GM12878 (cell line): Measurements from ENCODE around the gene SIRT5. TPM values are rescaled to one million over a fixed set of nuclear protein-coding genes. Genes with fewer than 3 reads are reported as not detected.

Experiments
- CHD4 ChIP-seq: fragments of 200-600 bp; sonication (generic); IDR thresholded peaks from 2 replicates; pipeline ENCODE4 v1.6.1; 2016; ENCODE audit warnings: mild to moderate bottlenecking
- IRF5 ChIP-seq: fragments of 450-650 bp; IDR thresholded peaks from 2 replicates; pipeline ENCODE4 v1.6.1; 2017; ENCODE audit warnings: borderline replicate concordance
- KLF5 ChIP-seq: fragments of 450-650 bp; IDR thresholded peaks from 2 replicates; pipeline ENCODE4 v1.6.1; 2014; ENCODE audit warnings: mild to moderate bottlenecking; ENCODE audit not compliant: partially characterized antibody
- LARP7 ChIP-seq: fragments of 450-650 bp; IDR thresholded peaks from 2 replicates; pipeline ENCODE4 v1.6.1; 2017; ENCODE audit warnings: mild to moderate bottlenecking
- MEF2A ChIP-seq: IDR thresholded peaks from 2 replicates; pipeline ENCODE4 v1.6.1; 2011; ENCODE audit warnings: low read depth, mild to moderate bottlenecking, low read length, moderate library complexity; ENCODE audit not compliant: insufficient read depth
- MEF2B ChIP-seq: fragments of 450-650 bp; IDR thresholded peaks from 2 replicates; pipeline ENCODE4 v1.6.1; 2018; ENCODE audit warnings: mild to moderate bottlenecking, moderate library complexity; ENCODE audit not compliant: partially characterized antibody, poor library complexity, severe bottlenecking
- MTA2 ChIP-seq: fragments of 450-650 bp; IDR thresholded peaks from 2 replicates; pipeline ENCODE4 v1.6.1; 2016; ENCODE audit warnings: low read depth, mild to moderate bottlenecking, moderate library complexity
- MXI1 ChIP-seq: fragments of 150-350 bp; IDR thresholded peaks from 2 replicates; pipeline ENCODE4 v1.6.1; 2011; ENCODE audit warnings: low read depth, mild to moderate bottlenecking, inconsistent platforms, low read length, improper control_type of control experiment
- NFYA ChIP-seq: IDR thresholded peaks from 2 replicates; pipeline ENCODE4 v1.6.1; 2011; ENCODE audit warnings: low read depth, mild to moderate bottlenecking, low read length, improper control_type of control experiment, borderline replicate concordance
- NR2C1 ChIP-seq: fragments of 450-650 bp; IDR thresholded peaks from 2 replicates; pipeline ENCODE4 v1.6.1; 2017; ENCODE audit warnings: antibody characterized with exemption, mild to moderate bottlenecking, moderate library complexity
- POLR2AphosphoS5 ChIP-seq: IDR thresholded peaks from 2 replicates; pipeline ENCODE4 v1.6.1; 2011; ENCODE audit warnings: mild to moderate bottlenecking, low read length, inconsistent platforms
- RB1 ChIP-seq: fragments of 450-650 bp; formaldehyde crosslinking; IDR thresholded peaks from 2 replicates; pipeline ENCODE4 v1.6.1; 2017; ENCODE audit warnings: mild to moderate bottlenecking, borderline replicate concordance
- REST ChIP-seq: IDR thresholded peaks from 2 replicates; pipeline ENCODE4 v1.6.1; 2012; ENCODE audit warnings: mild to moderate bottlenecking, low read depth, low read length
- RUNX3 ChIP-seq: IDR thresholded peaks from 2 replicates; pipeline ENCODE4 v1.6.1; 2012; ENCODE audit warnings: low read length, inconsistent platforms
- SP1 ChIP-seq: IDR thresholded peaks from one replicate; pipeline ENCODE4 v1.6.1; 2011; ENCODE audit warnings: low read depth, low read length
- SPI1 ChIP-seq: IDR thresholded peaks from 2 replicates; pipeline ENCODE4 v1.6.1; 2011; ENCODE audit warnings: low read depth, mild to moderate bottlenecking, low read length, moderate library complexity, borderline replicate concordance; ENCODE audit not compliant: insufficient read depth
- SUZ12 ChIP-seq: fragments of 200-600 bp; sonication (generic); IDR thresholded peaks from one replicate; pipeline ENCODE4 v1.6.1; 2018; ENCODE audit warnings: antibody characterized with exemption, mild to moderate bottlenecking; ENCODE audit not compliant: unreplicated experiment
- TCF12 ChIP-seq: IDR thresholded peaks from 2 replicates; pipeline ENCODE4 v1.6.1; 2011; ENCODE audit warnings: low read depth, mild to moderate bottlenecking, low read length
- YBX1 ChIP-seq: fragments of 450-650 bp; IDR thresholded peaks from 2 replicates; pipeline ENCODE4 v1.6.1; 2016; ENCODE audit warnings: antibody characterized with exemption
- YY1 ChIP-seq: IDR thresholded peaks from 2 replicates; pipeline ENCODE4 v1.6.1; 2011; ENCODE audit warnings: low read depth, mild to moderate bottlenecking, low read length
- ZNF274 ChIP-seq: IDR thresholded peaks from one replicate; pipeline ENCODE4 v1.8.0; 2011; ENCODE audit not compliant: insufficient read length, insufficient read depth
- ZNF622 ChIP-seq: fragments of 450-650 bp; IDR thresholded peaks from 2 replicates; pipeline ENCODE4 v1.6.1; 2017; ENCODE audit warnings: mild to moderate bottlenecking, inconsistent platforms
- ZZZ3 ChIP-seq: IDR thresholded peaks from 2 replicates; pipeline ENCODE4 v1.6.1; 2011; ENCODE audit warnings: low read depth; ENCODE audit not compliant: control insufficient read depth, insufficient read length
- polyA plus RNA-seq, 11 experiments: library from polyadenylated mRNA; depleted of rRNA in 4 of 11; unstranded in 6 of 11; stranded (reverse) in 5 of 11; fragments of >200 nt; fragmentation: Nextera tagmentation in 4 of 11; fragmentation: Illumina TruSeq in 1 of 11; extraction: Ambion mirVana in 4 of 11; extraction: Trizol in 1 of 11; gene quantifications; 1 replicate in 1 of 11; 2 replicates in 10 of 11; pipeline versions ENCODE4 v1.2.1 to v1.2.3, GENCODE V29; 2011 to 2016; ENCODE audit warnings: inconsistent platforms in 2 of 11, missing spikeins in 2 of 11, low read depth in 1 of 11
- total RNA-seq, 4 experiments: library from RNA; depleted of rRNA in 3 of 4; stranded (reverse); fragments of >200 nt in 3 of 4; fragmentation: Illumina TruSeq in 1 of 4; extraction: Trizol in 1 of 4; gene quantifications; 2 replicates each; pipeline versions ENCODE4 v1.2.1 to v1.2.3, GENCODE V29; 2013 to 2021
- TF ChIP-seq, protein P1 (sequence below): fragments of 450-650 bp; IDR thresholded peaks from 2 replicates; pipeline ENCODE4 v1.6.1; 2018; ENCODE audit warnings: borderline replicate concordance, mild to moderate bottlenecking; ENCODE audit not compliant: partially characterized antibody

The SIRT5 gene
- total and polyA plus RNA-seq, 10 of the 15 experiments (the other 5 are each of a cell fraction or from before 2014, with no cell fraction given) = 1.7 to 12.4 (median 10.0) TPM

DNA sequence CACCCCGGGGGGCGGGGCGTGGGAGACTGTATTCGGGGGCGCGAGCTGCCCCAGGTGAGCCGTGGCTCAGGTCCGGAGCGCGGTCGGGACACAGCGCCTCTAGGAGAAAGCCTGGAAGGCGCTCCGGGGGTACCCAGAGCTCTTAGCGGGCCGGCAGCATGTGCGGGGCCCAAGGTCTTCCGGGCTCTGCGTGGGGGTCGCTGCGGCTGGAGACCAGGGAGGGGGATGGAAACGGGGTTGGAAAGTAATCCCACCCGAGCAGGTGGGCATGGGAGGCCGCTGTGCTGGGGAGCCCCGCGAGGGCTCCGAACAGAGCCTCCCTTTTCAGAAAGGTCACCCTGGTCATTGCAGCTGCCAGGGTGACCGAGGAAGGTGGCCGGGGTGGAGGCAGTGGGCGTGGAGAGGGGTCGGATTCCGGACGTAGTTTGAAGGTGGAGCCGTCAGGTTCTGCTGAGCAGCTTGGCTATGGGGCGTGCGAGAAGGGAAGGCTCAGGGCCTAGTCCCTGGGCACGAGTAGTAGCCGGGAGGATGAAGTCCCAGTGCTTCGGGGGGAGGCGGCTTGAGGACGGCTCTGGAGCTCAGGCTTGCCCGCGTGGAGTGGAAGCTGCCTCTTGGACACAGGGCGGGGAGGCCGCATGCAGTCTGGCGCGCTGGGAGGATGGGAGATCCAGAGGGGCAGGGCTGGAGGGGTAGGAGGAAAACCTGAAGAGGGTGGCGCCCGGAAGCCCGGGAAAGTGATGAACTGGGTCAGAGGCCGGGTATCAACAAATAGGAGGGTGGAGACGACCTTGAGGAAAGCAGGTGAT lies at the start of gene SIRT5 (continued):
- no peak for TF ChIP-seq ZZZ3
- TF ChIP-seq NFYA = no peak
- TF ChIP-seq, protein P1, sequence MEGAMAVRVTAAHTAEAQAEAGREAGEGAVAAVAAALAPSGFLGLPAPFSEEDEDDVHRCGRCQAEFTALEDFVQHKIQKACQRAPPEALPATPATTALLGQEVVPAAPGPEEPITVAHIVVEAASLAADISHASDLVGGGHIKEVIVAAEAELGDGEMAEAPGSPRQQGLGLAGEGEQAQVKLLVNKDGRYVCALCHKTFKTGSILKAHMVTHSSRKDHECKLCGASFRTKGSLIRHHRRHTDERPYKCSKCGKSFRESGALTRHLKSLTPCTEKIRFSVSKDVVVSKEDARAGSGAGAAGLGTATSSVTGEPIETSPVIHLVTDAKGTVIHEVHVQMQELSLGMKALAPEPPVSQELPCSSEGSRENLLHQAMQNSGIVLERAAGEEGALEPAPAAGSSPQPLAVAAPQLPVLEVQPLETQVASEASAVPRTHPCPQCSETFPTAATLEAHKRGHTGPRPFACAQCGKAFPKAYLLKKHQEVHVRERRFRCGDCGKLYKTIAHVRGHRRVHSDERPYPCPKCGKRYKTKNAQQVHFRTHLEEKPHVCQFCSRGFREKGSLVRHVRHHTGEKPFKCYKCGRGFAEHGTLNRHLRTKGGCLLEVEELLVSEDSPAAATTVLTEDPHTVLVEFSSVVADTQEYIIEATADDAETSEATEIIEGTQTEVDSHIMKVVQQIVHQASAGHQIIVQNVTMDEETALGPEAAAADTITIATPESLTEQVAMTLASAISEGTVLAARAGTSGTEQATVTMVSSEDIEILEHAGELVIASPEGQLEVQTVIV = no peak
- no peak for TF ChIP-seq ZNF274
- TF ChIP-seq RB1 = peak; percentile 84; the same call in 1 of the 2 replicates
- TF ChIP-seq SP1 = no peak
- TF ChIP-seq NR2C1 = peak; percentile 39; the same call in 1 of the 2 replicates
- TF ChIP-seq LARP7 = 0 out of 2 replicates have a peak, but pooled peaks have one; percentile 60
- peak; percentile 48 for TF ChIP-seq POLR2AphosphoS5
- no peak for TF ChIP-seq IRF5
- TF ChIP-seq KLF5 = no peak
- no peak for TF ChIP-seq YBX1
- peak; percentile 57 for TF ChIP-seq MTA2
- TF ChIP-seq REST = 0 out of 2 replicates have a peak, but pooled peaks have one; percentile 21
- TF ChIP-seq ZNF622 = no peak
- TF ChIP-seq MEF2B = no peak
- TF ChIP-seq CHD4 = no peak
- no peak for TF ChIP-seq SPI1
- 0 out of 2 replicates have a peak, but pooled peaks have one; percentile 17 for TF ChIP-seq RUNX3
- no peak for TF ChIP-seq MEF2A
- peak; percentile 28; the same call in 1 of the 2 replicates for TF ChIP-seq YY1
- TF ChIP-seq SUZ12 = no peak
- peak; percentile 52 for TF ChIP-seq MXI1
- 0 out of 2 replicates have a peak, but pooled peaks have one; percentile 21 for TF ChIP-seq TCF12
